Left ventricle myocardium inferior (tissue), 1 donor: Measurements from ENCODE around the gene TRPV5. TPM values are rescaled to one million over a fixed set of nuclear protein-coding genes. Genes with fewer than 3 reads are reported as not detected.

Experiments
- DNase-seq: peaks from one replicate; pipeline ENCODE4 v3.0.0-alpha.2; 2020
- H3K27ac ChIP-seq: fragments of 200-600 bp; replicated peaks from 2 replicates; pipeline ENCODE4 v1.8.0; 2021
- H3K27me3 ChIP-seq: fragments of 200-600 bp; 2 replicates; pipeline ENCODE4 v1.8.0; 2021; ENCODE audit warnings: low read depth
- H3K36me3 ChIP-seq: fragments of 200-600 bp; 2 replicates; pipeline ENCODE4 v1.8.0; 2021
- H3K4me1 ChIP-seq: fragments of 200-600 bp; 2 replicates; pipeline ENCODE4 v1.8.0; 2021
- H3K4me3 ChIP-seq: fragments of 200-600 bp; 2 replicates; pipeline ENCODE4 v1.8.0; 2021; ENCODE audit warnings: mild to moderate bottlenecking, moderate library complexity
- H3K9me3 ChIP-seq: fragments of 200-600 bp; replicated peaks from 2 replicates; pipeline ENCODE4 v1.8.0; 2021
- CTCF ChIP-seq: fragments of 200-600 bp; IDR thresholded peaks from 2 replicates; pipeline ENCODE4 v1.8.0; 2021; ENCODE audit warnings: antibody characterized with exemption, mild to moderate bottlenecking, borderline replicate concordance
- intact Hi-C: fragments of 100-400 bp; cut with micrococcal nuclease; formaldehyde crosslinking; loops from one replicate; pipeline ENCODE4 v1.11.0; 2022
- total RNA-seq: library from RNA; stranded (reverse); fragmentation: NEBNext Ultra II Directional; extraction: Animal tissue kit (Norgen Biotek cat#: 25700); gene quantifications from one replicate; pipeline ENCODE4 v1.2.1, GENCODE V29; 2021
- donor health status: DM: no; HTN: yes; CAD: no; lungs with severe emphysema.

The TRPV5 gene
- total RNA-seq, 1 donor from 2014 or later, result not detected

GRCh38 chr7:142872106-142872675 is 61.4 kb downstream of the TRPV5 start:
- Histone ChIP-seq H3K4me3 (no peak overlapping the region), H3K4me1 (no peaks in the 10 kb centered on the region), H3K27ac (no peak overlapping the region), H3K9me3 (no peaks in the 10 kb centered on the region), H3K36me3 (no peaks in the 10 kb centered on the region), H3K27me3 (peaks cover 28% of the 10 kb centered on the region)
- no peak for DNase-seq
- TF ChIP-seq CTCF, result no peak
- intact Hi-C loops, result no loop called here

GRCh38 chr7:142871260-142872105 is 62.1 kb downstream of the TRPV5 start:
- no peaks in the 10 kb centered on the region for H3K4me1 ChIP-seq
- no peak for DNase-seq
- no peaks in the 10 kb centered on the region for H3K36me3 ChIP-seq
- no peaks in the 10 kb centered on the region for H3K9me3 ChIP-seq
- no peak for TF ChIP-seq CTCF
- no peak overlapping the region for H3K27ac ChIP-seq
- H3K27me3 ChIP-seq, result peaks cover 27% of the 10 kb centered on the region
- no peak overlapping the region for H3K4me3 ChIP-seq
- intact Hi-C loops, result no loop called here

- DNase-seq, result no peak
- intact Hi-C loops, result no loop called here
- H3K27ac ChIP-seq, result no peak overlapping the region
- H3K4me3 ChIP-seq, result no peak overlapping the region
- H3K4me1 ChIP-seq, result no peaks in the 10 kb centered on the region
- H3K9me3 ChIP-seq, result no peaks in the 10 kb centered on the region
- peaks cover 29% of the 10 kb centered on the region for H3K27me3 ChIP-seq
- no peaks in the 10 kb centered on the region for H3K36me3 ChIP-seq
- TF ChIP-seq CTCF, result no peak
Measured at GRCh38 chr7:142870566-142871259, 62.8 kb downstream of the TRPV5 start.

- no peak for DNase-seq
- no peak overlapping the region for H3K27ac ChIP-seq
- H3K36me3 ChIP-seq, result no peaks in the 10 kb centered on the region
- no peaks in the 10 kb centered on the region for H3K9me3 ChIP-seq
- intact Hi-C loops, result no loop called here
- no peak for TF ChIP-seq CTCF
- no peak overlapping the region for H3K4me3 ChIP-seq
- no peaks in the 10 kb centered on the region for H3K4me1 ChIP-seq
- peaks cover 28% of the 10 kb centered on the region for H3K27me3 ChIP-seq
Measured at GRCh38 chr7:142870147-142870559, 63.4 kb downstream of the TRPV5 start.

GRCh38 chr7:142869434-142869833 is 64.1 kb downstream of the TRPV5 start:
- no peak for DNase-seq
- Histone ChIP-seq H3K9me3 (no peaks in the 10 kb centered on the region), H3K27ac (no peak overlapping the region), H3K4me1 (no peaks in the 10 kb centered on the region), H3K4me3 (no peak overlapping the region), H3K36me3 (no peaks in the 10 kb centered on the region), H3K27me3 (peaks cover 35% of the 10 kb centered on the region)
- no peak for TF ChIP-seq CTCF
- intact Hi-C loops, result no loop called here
